Erythroblast (primary cell): ENCODE measurements around the gene FIZ1.

Experiments used
- GATA1 ChIP-seq: IDR thresholded peaks from 2 replicates; pipeline ENCODE4 v1.6.1; 2011; ENCODE audit warnings: low read depth, mild to moderate bottlenecking, control low read depth, low read length, moderate library complexity
- POLR2A ChIP-seq: IDR thresholded peaks from 2 replicates; pipeline ENCODE4 v1.6.1; 2011; ENCODE audit warnings: mild to moderate bottlenecking, low read length

- TF ChIP-seq POLR2A (no peak), GATA1 (no peak)
Measured at GRCh38 chr19:55554741-55555152, 44.6 kb downstream of the FIZ1 start.
